ENCODE results near the gene GBP7. TPM values are rescaled to one million over a fixed set of nuclear protein-coding genes. Genes with fewer than 3 reads are reported as not detected.

Gene GBP7
- total RNA-seq, 2 experiments from 2014 or later, result 0.10 to 0.36 TPM

DNA sequence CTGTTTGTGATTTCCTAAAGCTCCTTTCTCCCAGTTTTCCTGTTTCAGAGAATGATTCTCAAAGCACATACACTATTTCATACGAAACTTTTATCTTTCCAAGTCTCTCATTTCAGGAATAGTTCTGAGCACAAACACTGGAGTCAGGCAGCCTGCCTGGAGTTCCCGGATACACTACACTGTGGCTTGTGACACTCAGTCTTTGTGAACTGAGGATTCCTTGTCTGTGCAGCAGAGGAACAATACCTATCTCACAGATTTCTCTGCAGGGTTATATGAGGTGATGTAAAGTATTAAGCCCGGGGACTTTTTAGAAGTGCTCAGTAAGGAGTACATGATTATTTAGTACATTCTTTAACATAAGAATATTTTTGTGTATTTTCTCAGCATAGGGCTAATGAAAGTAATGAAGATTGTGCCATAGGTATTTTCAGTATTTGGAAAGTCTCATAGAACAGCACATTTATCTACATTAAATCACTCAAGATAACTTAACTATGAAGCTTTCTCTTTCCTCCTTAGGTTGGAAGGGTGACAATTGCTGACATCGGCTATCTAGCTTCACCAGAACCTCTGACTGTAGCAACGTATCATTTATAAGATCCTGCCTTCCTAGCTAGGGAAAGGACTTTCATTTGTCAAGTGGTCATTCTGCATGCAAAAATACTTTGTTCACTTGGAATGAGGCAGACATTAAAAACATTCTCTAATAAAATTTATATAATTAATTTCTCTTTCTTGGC lies 62.8 kb downstream of the GBP7 start:
- H3K4me3 Mint-ChIP-seq, result no peak overlapping the region
- H3K36me3 Mint-ChIP-seq, result peaks cover 71% of the 10 kb centered on the region
- H3K4me1 Mint-ChIP-seq, result peaks cover 31% of the 10 kb centered on the region
- H3K27me3 Mint-ChIP-seq, result no peaks in the 10 kb centered on the region
- peaks cover 1% of the 10 kb centered on the region for H3K9me3 Mint-ChIP-seq
- no peak for DNase-seq
- H3K27ac Mint-ChIP-seq, result peak overlapping the region; percentile 9

DNA sequence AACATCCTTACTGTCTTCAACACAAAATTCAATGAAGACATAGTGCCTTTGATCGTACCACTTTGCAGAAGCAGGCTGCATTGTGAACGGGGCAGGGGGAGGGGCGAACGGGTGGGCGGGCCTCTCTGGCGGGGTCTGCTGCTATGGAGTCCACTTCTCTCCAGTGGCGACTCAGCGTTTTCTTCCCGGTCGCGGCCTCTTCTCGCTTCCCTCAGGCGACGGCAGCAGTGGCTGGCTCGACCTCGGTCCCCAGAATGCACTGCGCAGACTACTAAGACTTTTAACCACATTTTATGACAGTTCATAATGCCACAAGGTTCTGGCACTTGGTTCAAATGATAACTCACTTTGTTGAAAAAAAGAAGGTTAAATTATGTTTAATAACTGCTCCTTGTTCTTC lies 71.1 kb downstream of the GBP7 start:
- Mint-ChIP-seq H3K4me3 (no peak overlapping the region), H3K36me3 (peaks cover 66% of the 10 kb centered on the region), H3K27me3 (no peaks in the 10 kb centered on the region), H3K9me3 (peaks cover 18% of the 10 kb centered on the region), H3K27ac (peak overlapping the region; percentile 64), H3K4me1 (peaks cover 15% of the 10 kb centered on the region)
- DNase-seq, result no peak

GRCh38 chr1:89104147-89104546 lies 71.7 kb downstream of the GBP7 start:
- H3K36me3 Mint-ChIP-seq, result peaks cover 60% of the 10 kb centered on the region
- peak overlapping the region; percentile 64 for H3K27ac Mint-ChIP-seq
- no peak for DNase-seq
- H3K4me1 Mint-ChIP-seq, result peaks cover 13% of the 10 kb centered on the region
- H3K4me3 Mint-ChIP-seq, result no peak overlapping the region
- peaks cover 20% of the 10 kb centered on the region for H3K9me3 Mint-ChIP-seq
- H3K27me3 Mint-ChIP-seq, result no peaks in the 10 kb centered on the region

- H3K4me1 Mint-ChIP-seq, result peaks cover 13% of the 10 kb centered on the region
- H3K9me3 Mint-ChIP-seq, result peaks cover 24% of the 10 kb centered on the region
- H3K4me3 Mint-ChIP-seq, result no peak overlapping the region
- H3K27me3 Mint-ChIP-seq, result no peaks in the 10 kb centered on the region
- no peak for DNase-seq
- no peak overlapping the region for H3K27ac Mint-ChIP-seq
- H3K36me3 Mint-ChIP-seq, result peaks cover 44% of the 10 kb centered on the region
Measured at GRCh38 chr1:89102021-89102420, 73.8 kb downstream of the GBP7 start.

DNA sequence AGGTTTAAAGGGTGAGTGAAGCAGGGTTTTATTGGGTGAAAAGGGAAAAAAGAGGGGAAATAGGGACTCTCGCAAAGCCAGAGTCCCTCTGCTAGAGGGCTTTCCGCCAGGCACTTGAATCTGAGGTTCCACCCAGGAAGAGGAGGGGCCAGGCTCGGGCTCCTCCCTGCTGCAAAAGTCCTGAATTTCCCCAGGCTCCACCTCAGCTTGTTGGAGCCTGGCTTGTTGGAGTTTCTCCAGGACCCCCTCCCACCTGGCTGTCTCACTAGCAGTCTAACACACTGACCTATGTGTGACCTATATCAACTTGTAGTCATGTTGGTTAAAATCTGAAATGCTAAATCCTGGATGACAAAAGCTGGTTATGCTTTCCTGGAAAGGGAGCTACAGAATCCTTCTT lies 75.4 kb downstream of the GBP7 start:
- Mint-ChIP-seq H3K4me3 (no peak overlapping the region), H3K4me1 (peaks cover 8% of the 10 kb centered on the region), H3K27ac (no peak overlapping the region), H3K27me3 (no peaks in the 10 kb centered on the region), H3K36me3 (peaks cover 31% of the 10 kb centered on the region), H3K9me3 (peaks cover 28% of the 10 kb centered on the region)
- DNase-seq, result no peak

- Mint-ChIP-seq H3K36me3 (peaks cover 15% of the 10 kb centered on the region), H3K27ac (no peak overlapping the region), H3K9me3 (peaks cover 15% of the 10 kb centered on the region), H3K4me3 (no peak overlapping the region), H3K4me1 (peaks cover 1% of the 10 kb centered on the region), H3K27me3 (no peaks in the 10 kb centered on the region)
- no peak for DNase-seq
Measured at GRCh38 chr1:89098857-89099256, 76.9 kb downstream of the GBP7 start.

- Mint-ChIP-seq H3K9me3 (peaks cover 15% of the 10 kb centered on the region), H3K4me1 (no peaks in the 10 kb centered on the region), H3K27me3 (no peaks in the 10 kb centered on the region), H3K27ac (no peak overlapping the region), H3K4me3 (no peak overlapping the region), H3K36me3 (peaks cover 5% of the 10 kb centered on the region)
- DNase-seq, result no peak
Measured at GRCh38 chr1:89095737-89096136, 80.1 kb downstream of the GBP7 start.

- Mint-ChIP-seq H3K4me1 (no peaks in the 10 kb centered on the region), H3K4me3 (no peak overlapping the region)
Measured at GRCh38 chr1:89089962-89090361, 85.8 kb downstream of the GBP7 start.

DNA sequence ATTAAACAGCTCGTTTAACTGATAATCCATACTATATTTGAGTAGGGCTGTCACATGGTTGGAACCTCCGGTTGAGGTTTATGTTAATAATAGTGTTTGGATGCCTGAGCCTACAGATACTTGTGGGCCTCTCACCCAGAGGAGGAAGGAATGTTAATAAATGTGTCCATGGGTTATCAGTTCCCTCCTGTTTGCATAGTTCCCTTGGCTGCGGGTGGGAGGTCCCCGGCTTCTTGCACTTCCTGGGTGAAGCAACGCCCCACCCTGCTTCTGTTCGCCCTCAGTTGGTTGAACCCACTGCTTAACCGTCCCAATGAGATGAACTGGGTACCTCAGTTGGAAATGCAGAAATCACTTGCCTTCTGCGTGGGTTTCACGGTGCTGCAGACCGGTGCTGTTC lies 87.2 kb downstream of the GBP7 start:
- no peaks in the 10 kb centered on the region for H3K36me3 Mint-ChIP-seq
- no peak overlapping the region for H3K27ac Mint-ChIP-seq
- no peak overlapping the region for H3K4me3 Mint-ChIP-seq
- H3K9me3 Mint-ChIP-seq, result no peaks in the 10 kb centered on the region
- DNase-seq, result no peak
- no peaks in the 10 kb centered on the region for H3K27me3 Mint-ChIP-seq
- H3K4me1 Mint-ChIP-seq, result no peaks in the 10 kb centered on the region

More at GRCh38 chr1:89089962-89090361, 85.8 kb downstream of the GBP7 start:
- Mint-ChIP-seq H3K36me3 (no peaks in the 10 kb centered on the region), H3K9me3 (no peaks in the 10 kb centered on the region), H3K27me3 (no peaks in the 10 kb centered on the region), H3K27ac (no peak overlapping the region)
- no peak for DNase-seq

GRCh38 chr1:89087241-89087640 lies 88.6 kb downstream of the GBP7 start:
- no peak overlapping the region for H3K27ac Mint-ChIP-seq
- DNase-seq, result no peak
- H3K27me3 Mint-ChIP-seq, result no peaks in the 10 kb centered on the region
- no peaks in the 10 kb centered on the region for H3K9me3 Mint-ChIP-seq
- H3K4me1 Mint-ChIP-seq, result no peaks in the 10 kb centered on the region
- H3K36me3 Mint-ChIP-seq, result no peaks in the 10 kb centered on the region
- H3K4me3 Mint-ChIP-seq, result no peak overlapping the region

DNA sequence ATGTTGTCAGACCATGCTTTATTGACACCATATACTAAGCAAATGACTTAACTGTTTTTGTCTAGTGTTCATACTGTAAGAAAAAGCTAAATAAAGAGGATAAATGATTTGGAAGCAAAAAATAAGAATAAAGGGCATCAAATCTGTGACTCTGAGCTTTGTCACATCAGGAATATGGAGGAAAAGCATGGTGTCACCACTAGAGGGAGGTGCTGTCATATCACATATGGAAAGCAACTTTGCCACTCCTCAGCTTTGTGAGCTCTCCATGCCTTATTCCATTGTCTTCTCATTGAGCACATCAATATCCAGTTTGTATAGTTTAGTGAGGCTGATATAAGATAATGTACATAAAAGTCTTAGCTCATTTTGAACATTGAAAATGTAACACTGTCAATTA lies 90.0 kb downstream of the GBP7 start:
- H3K27me3 Mint-ChIP-seq, result no peaks in the 10 kb centered on the region
- H3K27ac Mint-ChIP-seq, result no peak overlapping the region
- H3K36me3 Mint-ChIP-seq, result no peaks in the 10 kb centered on the region
- no peak for DNase-seq
- no peaks in the 10 kb centered on the region for H3K4me1 Mint-ChIP-seq
- H3K4me3 Mint-ChIP-seq, result no peak overlapping the region
- H3K9me3 Mint-ChIP-seq, result no peaks in the 10 kb centered on the region

Other genes starting within 250 kb of the GBP7 start
- 10 to 100 TPM; 51.7 to 53.3 TPM for gene KYAT3, start 183.4 kb downstream of the GBP7 start, total RNA-seq
- gene RBMXL1, start 183.4 kb downstream of the GBP7 start, total RNA-seq, result 10 to 100 TPM; 25.7 to 25.8 TPM
- 10 to 100 TPM in 1 of 2 experiments, 1 to 10 TPM in 1; 9.7 to 10.2 TPM for gene GBP3, start 153.1 kb downstream of the GBP7 start, total RNA-seq
- gene GBP1, start 110.8 kb downstream of the GBP7 start, total RNA-seq, result 100 to 1,000 TPM; 141 to 146 TPM
- gene GBP2, start 49.9 kb downstream of the GBP7 start, total RNA-seq, result 100 to 1,000 TPM; 153 to 157 TPM
- gene GBP4, start 22.9 kb upstream of the GBP7 start, total RNA-seq, result 10 to 100 TPM; 76.4 to 78.5 TPM
- 100 to 1,000 TPM; 186 to 187 TPM for gene GBP5, start 96.9 kb upstream of the GBP7 start, total RNA-seq
- gene GBP6, start 188.1 kb upstream of the GBP7 start, total RNA-seq, result under 1 TPM; 0.23 to 0.38 TPM